CD4-positive, alpha-beta T cell treated with Interleukin-15 for 1 hour (primary cell): ENCODE measurements around the gene DCLRE1C.
"Not testable (repeated sequence)": the region's sequence is repeated elsewhere in the genome, so short reads cannot be mapped to it uniquely, and the experiment has no call there.

Experiments
- DNase-seq: peaks from one replicate; pipeline ENCODE4 v3.0.0-alpha.2; 2020

Gene DCLRE1C

DNA sequence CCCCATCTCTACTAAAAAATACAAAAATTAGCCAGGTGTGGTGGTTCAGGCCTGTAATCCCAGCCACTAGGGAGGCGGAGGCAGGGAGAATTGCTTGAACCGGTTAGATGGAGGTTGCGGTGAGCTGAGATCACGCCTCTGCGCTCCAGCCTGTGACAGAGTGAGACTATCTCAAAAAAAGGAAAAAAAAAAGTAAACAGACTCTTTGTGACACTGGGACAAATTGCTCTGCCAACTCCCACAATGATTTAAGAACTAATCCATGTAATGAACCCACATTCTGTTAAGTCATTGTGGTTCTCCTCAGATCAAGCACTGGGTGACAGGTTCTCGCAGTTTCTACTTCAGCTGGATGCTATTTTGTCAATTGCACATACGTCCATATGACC lies 11.0 kb downstream of the DCLRE1C start:
- not testable (repeated sequence) for DNase-seq

DNA sequence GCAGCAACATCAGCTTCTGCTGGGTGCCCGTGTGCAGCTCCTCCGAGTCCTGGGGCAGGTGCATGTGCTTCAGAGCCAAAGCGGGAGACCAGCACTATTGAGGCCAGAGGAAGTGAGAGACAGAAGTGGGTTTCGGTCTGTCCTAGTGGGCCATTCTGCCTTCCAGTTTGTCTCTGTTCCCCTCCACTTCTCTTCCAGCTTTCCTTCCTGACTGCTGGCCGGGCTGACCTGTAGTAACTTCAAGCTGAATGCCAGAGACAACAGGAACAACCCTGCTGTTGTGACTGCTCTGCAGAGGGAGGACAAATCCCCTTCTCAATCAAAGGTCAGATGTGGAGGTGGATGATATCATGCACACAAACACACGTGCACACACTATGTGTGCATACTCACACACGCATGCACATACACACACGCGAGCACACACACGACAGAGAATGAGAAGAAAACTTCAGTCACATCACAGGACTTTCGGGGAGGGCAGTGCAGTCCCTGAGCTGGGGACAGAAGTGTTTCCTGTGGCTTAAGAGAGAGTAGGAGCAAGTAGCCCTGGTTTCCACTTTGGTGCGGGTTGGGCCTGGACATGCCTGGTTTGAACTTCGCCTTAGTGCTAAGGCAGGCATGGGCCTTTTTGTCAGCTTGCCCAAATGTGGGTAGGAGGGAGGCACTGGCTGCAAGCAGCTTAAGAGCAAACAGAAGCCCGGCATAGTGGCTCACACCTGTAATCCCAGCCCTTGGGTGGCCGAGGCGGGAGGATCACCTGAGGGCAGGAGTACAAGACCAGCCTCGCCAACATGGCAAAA lies 11.5 kb downstream of the DCLRE1C start:
- not testable (repeated sequence) for DNase-seq

DNA sequence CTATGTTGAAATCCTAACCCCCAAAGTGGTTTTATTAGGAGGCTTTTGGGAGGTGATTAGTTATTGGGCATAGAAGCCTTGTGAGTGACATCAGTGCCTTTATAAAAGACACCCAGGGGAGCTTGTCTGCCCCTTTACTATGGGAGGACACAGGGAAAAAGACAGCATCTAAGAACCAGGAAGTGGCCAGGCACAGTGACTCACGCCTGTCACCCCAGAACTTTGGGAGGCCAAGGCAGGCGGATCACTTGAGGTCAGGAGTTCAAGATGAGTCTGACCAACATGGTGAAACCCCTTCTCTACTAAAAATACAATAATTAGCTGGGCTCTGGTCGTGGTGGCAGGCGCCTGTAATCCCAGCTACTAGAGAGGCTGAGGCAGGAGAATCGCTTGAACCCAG lies 14.9 kb downstream of the DCLRE1C start:
- DNase-seq: peak; percentile 61

DNA sequence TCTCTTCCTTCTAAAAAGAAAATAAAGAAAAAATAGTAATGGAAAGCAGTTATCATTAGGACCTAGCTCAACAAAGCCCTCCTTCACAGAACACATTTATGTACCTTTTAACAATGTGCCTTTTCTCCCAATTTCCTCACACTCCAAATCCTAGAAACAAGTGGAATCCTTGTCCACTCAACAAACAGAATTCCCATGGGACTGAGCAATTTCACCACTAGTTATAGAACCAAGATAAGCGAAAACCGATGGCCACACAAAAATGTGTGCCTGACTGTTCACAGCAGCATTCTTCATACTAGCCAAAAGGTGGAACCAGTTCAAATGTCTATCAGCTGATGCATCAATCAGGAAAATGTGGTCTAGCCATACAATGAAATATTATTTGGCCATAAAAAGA lies 17.3 kb downstream of the DCLRE1C start:
- DNase-seq: no peak

DNA sequence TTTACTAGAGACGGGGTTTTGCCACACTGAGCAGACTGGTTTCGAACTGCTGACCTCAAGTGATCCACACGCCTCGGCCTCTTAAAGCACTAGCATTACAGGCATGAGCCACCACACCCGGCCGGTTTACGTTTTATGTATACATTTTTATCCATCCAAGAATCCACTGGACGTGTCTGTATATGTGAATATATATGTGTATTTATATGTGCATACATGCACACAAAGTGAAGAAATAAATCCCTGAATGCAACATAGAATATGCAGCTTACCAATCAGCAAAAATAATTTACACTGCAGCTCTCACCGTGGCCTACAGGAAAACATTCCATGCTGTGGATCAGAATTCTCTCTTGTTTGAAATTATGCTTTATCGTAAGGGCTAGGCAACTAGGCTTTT lies 23.3 kb downstream of the DCLRE1C start:
- DNase-seq: no peak

DNA sequence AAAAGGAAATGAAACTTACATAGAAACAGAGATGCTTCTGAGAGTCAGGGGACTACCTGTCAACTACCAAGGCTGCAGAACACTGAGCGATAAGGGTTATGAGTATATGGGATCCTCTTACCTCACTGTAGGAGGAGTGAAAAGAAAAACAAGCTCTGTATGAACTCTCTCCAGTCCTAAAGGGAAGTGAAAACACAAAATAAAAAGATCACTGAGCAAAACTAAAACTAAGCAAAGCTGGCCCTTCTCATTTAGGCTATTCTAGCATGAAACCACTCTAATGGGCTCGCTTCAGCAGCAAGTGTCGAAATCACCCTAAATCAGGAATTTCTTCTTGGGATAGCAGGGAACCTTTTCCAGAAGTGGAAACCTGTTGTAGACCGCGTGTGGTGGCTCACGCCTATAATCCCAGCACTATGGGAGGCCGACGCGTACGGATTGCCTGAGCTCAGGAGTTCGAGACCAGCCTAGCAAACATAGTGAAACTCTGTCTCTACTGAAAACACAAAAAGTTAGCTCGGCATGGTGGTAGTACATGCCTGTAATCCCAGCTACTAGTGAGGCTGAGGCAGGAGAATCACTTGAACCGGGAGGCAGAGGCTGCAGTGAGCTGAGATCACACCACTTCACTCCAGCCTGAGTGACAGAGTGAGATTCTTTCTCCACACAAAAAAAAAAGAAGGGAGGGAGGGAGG lies 27.0 kb downstream of the DCLRE1C start:
- DNase-seq: no peak

DNA sequence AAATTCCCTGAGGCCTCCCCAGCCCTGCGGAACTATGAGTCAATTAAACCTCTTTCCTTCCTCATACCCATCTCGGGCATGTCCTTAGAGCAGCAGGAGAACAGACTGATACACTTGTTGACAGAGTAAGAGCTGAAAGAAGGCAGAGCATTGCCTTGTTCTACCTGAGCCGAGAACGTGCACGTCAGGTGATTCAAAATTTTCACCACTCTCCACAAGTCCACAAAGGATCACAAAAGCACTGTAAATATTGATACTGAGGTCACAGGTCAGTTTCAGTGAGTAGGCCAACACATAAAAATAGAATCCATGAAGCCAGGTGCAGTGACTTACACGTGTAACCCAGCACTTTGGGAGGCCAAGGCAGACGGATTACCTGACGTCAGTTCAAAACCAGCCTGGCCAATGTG lies 27.8 kb downstream of the DCLRE1C start:
- no peak for DNase-seq

DNA sequence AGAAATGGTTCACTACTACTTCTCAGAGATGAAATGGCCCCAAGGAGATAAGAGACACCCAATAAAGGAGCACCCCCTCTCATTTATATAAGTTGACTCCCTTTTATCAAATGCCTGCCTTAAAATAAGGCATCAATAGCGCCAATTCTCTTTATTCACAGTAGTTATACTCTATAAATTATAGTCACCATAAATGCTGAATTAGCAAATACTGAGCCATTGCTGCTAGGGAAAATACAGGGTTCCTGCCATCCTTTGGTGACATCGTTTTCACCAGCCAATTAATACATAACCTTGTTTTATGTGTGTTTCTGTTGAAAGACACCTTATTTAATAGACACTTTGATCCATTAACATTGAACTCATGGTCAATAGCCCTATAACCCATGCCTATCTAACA lies 28.6 kb downstream of the DCLRE1C start:
- no peak for DNase-seq

DNA sequence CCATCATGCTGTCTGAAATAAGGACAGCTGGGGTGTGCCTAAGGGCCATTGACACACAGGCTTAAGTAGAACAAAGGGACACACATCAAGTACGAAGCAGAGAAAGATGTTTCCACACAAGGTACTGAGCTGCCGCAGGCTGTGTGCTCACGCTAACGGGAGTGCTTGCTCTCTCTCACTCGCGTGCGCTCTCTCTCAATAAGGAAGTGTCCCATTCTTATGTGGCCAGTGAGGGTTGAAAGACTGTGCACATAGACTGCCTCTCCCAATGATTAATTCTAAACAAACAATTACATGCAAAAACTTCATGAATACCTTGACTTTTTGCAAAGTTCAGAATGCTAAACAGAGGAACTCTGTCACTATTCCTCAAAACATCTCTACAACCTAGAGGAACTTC lies 29.9 kb downstream of the DCLRE1C start:
- no peak for DNase-seq

DNA sequence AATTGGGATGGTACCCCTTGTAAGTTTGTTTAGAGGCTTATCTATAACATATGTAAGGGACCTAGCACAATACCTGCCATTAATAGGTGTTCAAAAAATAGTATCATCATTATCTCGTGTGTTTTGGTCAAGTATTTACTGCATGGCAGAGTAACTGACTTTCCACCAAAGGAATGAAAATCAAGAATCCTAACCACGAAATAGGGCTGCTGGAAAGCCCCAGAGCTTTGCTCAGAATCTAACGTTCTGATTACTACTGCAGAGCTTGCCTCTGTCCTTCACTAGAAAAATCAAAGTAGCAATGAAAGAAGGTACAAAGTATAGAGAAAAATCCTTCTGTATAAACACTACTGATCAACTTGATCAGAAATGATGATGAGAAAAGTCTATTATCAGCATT lies 34.9 kb downstream of the DCLRE1C start:
- no peak for DNase-seq

DNA sequence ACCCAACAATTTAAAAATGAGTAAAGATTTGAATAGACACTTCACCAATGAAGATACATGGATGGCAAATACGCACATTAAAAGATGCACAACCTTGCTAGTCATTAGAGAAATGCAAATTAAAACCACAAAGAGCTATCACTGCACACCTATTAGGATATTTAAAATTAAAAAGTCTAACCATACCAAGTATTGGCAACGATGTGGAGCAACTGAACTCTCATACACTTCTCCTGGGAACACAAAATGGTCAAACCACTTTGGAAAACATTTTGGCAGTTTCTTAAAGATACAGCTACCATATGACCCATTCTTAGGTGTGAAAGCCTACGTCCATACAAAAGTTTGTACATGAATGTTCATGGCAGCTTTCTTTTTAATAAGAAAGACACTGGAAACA lies 36.1 kb downstream of the DCLRE1C start:
- DNase-seq: no peak

DNA sequence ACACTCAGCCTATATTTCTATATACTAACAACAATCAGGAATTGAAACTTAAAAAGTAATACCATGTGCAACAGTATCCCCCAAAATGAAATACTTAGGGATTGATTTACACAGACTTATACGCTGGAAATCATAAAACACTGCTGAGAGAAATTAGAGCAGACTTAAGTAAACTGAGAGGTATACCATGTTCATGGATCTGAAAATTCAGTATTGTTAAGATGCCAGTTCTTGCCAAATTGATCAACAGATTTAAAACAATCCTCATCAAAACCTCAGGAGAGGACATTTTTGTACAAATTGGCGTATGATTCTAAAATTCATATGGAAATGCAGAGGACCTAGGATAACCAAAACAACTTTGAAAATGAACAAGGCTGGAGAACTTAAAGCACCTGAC lies 37.3 kb downstream of the DCLRE1C start:
- DNase-seq: no peak

DNA sequence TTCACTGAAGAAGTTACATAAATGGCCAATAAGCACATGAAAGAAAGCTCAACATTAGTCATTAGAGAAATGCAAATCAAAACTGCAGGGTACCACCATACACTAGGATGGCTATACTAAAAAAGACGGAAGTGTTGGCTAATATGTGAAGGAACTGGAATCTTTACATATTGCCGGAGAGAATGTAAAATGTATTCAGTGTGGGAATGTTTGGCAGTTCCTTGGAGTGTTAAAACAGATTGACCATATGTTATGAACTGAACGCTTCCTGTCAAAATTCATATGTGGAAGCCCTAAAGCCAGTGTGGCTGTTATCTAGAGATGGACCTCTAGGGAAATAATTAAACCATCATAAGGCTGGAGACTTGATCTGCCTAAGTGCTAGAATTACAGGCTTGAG lies 42.1 kb downstream of the DCLRE1C start:
- no peak for DNase-seq

DNA sequence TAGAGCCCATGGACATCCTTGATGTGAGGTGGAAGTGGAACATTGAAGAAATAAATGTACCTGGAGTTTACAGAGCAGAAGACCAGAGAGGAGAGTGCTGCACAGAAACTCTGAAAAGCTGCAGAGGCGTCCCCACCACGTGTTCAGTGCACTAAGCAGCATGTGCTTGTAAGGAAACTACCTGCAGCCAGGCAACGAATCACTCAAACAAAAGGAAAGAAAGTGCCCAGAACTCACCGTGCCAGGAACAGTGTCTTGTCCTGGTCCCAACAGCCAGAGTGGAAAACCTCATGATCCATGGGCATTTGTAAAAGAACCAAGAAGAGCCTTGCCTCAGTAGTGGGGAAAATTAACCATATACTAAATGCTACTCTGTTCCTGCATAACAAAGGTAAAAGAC lies 42.9 kb downstream of the DCLRE1C start:
- DNase-seq: no peak

DNA sequence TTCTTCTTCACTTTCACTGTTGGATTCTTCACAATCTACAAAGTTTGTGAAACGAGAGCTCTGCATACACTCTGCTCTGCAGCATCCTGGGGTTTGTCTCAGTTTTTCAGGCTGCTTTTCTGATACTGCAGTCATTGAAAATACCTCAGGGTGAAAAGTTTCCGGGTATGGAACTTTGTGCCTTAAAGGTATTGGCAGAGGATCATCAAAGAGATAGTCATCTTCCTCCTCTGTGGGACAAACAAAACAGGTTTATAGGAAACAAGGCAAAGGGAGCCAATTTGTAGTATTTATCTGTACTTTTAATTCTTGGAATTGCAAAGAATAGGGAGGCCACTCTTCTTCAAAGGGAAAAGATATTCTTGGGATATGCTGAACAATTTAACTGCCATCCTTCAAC lies 44.8 kb downstream of the DCLRE1C start:
- no peak for DNase-seq

DNA sequence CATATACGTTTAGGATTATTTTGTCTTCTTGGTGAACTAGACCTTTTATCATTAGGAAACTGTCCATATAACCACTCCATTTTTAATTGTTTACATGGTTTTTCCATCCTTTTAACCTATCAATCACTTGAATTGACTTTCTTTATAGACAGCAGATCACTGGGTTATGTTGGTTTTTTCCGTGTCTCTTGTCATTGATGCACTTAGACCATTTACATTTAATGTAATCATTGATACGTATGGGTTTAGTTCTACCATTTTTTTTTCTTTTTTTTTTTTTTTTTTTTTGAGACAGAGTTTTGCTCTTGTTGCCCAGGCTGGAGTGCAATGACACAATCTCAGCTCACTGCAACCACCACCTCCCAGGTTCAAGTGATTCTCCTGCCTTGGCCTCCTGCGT lies 46.3 kb downstream of the DCLRE1C start:
- DNase-seq: not testable (repeated sequence)

DNA sequence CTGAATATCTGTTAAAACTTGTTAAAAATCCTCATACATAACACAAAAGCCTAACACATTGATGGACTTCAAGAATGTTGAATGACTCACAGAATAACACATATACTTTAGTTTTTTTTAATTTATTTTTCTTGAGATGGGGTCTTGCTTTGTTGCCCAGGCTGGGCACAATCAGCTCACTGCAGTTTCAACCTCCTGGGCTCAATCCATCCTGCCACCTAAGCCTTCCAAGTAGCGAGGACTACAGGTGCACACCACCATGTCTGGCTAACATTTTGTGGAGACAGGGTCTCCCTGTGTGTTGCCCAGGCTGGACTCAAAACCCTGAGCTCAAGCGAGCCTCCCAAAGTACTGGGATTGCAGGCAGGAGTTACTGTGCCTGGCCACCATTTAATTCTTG lies 47.1 kb downstream of the DCLRE1C start:
- no peak for DNase-seq

DNA sequence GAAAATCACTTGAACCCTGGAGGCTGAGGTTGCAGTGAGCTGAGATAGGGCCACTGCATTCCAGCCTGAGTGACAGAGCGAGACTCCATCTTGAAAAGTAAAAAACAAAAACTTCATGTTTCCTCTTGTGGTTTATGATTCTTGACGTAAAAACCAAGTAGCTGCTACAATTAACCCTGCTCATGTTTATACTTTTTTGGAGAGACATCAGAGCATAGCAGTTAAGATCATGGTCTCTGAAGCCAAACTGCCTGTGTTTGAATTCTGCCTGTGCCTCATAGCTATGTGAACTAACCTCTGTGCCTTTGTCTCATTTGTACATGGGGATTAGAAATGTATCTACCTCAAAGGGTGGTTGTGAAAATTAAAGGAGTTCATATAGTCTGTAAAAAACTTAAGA lies 48.0 kb downstream of the DCLRE1C start:
- DNase-seq: no peak

DNA sequence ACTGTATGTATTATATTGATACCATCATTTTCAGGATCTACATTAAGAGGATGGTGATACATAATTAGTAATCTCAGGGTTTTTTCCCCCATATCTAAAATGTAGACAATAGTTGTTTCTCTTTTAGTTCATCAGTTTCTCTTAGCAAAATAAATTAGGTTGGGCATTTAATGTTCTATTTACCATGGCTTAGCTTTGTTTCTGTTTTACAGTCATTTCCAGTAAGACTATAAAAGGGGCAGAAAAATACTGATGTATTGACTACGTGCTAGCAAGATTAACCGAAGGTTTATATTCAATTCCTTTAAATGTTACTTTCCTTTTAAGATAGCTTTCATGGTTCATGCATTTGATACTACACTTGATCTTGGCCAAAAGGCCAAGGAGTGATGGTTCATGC lies 49.0 kb downstream of the DCLRE1C start:
- no peak for DNase-seq

DNA sequence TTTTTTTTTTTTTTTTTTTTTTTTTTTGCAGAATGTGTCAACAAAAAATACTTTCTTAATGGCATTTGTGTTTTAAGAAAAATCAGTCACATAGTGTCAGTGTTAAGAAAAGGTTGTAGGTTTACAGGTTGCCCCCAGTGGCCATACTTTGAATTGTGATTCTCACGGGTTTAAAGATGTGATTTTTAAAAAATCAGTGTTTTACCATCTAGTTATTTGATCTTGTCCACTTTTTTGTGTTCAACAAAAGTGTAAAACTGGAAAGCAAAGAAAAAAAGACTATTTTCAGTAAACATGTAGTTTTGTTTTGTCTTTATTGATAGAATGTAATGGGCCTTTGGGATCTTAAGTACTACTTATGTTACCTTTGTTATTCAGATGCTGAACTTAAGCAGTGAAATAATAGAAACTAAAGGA lies 49.6 kb downstream of the DCLRE1C start:
- DNase-seq: no peak

DNA sequence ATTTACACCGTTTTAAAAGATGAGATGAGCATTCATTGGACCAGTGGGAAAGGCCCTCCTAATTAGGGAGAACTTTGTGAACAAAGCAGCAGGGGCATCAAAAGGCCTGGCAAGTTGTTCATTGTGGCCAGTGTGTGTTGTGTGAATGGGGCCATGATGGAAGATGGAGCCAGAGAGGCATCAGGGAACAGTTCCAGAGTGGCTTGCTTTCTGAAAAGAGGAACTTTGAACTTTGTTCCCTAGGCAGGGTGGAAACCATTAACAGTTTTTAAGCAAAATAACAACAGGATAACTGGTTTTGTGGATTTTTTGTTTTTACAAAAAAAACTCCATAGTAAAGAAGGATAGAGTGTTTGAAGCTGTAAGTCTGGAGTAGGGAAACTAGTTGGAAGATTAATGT lies 62.7 kb downstream of the DCLRE1C start:
- no peak for DNase-seq

DNA sequence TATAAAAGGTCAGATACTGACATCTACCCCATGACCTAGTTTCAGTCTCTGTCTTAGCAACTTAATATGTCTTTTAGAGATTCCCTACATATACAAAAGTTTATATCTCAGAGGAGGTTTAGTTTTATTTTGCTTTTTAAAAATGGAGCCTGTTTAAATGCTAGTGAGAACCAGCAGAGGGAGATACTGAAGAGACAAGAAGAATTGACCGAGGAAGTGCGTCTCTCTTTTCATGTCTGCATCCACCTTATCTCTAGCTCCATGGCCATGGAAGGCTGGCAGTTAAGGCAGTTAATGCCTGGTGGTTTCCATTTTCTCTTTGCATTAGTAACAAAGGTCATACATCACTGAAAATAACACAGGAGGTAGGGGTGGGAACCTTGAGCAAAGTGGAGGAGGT lies 64.6 kb downstream of the DCLRE1C start:
- DNase-seq: no peak

DNA sequence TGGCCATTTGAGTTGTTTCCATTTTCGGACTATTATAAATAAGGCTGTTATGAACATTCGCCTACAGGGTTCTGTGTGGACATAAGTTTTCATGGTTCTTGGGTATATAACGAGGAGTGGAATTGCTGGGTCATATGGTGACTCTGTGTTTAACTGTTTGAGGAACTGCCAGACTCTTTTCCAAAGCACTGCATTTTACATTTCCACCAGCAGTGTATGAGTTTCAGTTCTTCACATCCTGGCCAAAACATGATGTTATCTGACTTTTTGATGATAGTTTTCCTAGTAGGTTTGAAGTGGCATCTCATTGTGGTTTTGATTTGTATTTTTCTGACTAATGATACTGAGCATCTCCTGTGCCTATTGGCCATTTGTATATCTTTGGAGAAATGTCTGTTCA lies 69.8 kb downstream of the DCLRE1C start:
- no peak for DNase-seq

DNA sequence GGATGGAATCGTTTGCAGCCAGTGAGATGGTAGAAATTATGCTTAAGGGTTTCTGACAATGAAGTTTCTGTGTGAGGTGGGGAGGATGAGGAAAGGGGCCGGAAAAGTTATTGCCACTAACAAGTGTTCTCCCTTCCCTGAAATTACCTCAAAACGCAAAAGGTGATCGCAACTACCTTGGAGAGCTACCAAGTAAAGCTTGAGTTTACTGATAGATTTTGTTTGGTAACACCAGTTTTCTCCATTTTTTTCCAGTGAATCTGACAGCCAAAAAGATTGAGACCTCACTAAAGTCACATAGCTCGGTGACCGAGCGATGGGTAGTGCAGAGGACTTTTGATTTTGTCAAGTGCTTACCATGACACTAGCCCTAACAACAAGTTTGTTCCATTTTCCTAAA lies 73.7 kb downstream of the DCLRE1C start:
- DNase-seq: no peak

DNA sequence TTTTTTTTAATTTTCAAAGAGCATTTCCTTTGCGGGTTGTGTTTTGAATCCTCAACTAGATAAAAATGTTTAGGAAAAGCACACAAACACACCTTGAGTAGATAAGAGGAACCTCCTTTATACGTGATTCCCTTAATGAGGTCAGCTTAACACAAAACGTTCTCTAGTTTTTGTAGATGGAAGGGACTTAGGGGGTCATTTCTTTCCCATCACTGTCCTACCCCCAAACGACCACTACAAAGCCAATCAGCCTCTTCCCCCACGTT lies 74.0 kb downstream of the DCLRE1C start:
- no peak for DNase-seq
